ENCODE measurements around the gene PLA2G2F. TPM values are rescaled to one million over a fixed set of nuclear protein-coding genes. Genes with fewer than 3 reads are reported as not detected.
A peak's percentile ranks its signal among the peaks of the same experiment; 100 is the strongest.

Gene PLA2G2F
- total and polyA plus RNA-seq, 9 of the 15 experiments (the other 6 are each of a cell fraction or from before 2014, with no cell fraction given) = not detected

DNA sequence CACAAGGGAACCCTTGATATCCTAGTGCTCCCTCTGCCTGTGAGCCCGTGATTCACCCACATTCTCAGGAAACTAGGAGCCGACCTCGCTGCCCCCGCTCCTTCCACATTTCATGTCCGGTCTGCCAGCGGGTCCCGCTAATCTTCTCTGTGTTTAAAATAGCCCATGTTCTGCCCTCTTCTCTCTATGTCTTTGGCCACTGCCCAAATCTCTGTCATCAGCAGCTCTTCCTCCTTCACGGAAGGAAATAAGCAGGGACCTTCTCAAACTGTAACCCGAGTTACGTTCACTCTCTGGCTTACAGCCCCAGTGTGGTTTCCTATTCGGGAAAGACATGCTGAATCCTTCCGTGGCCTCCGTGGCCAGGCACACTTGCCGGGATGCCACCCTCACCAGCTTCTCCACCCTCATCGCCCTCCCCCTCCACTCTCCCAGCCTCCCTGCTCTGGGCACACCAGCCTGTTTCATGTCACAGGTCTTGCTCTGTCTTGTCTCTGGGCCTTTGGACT, 25.6 kb downstream of the PLA2G2F start (continued):
- TF ChIP-seq, protein P1, sequence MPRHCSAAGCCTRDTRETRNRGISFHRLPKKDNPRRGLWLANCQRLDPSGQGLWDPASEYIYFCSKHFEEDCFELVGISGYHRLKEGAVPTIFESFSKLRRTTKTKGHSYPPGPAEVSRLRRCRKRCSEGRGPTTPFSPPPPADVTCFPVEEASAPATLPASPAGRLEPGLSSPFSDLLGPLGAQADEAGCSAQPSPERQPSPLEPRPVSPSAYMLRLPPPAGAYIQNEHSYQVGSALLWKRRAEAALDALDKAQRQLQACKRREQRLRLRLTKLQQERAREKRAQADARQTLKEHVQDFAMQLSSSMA (CRISPR knock-in tag; IDR thresholded peaks at IDR 0.05) = no peak
- no peak for TF ChIP-seq NFIX (CRISPR knock-in tag; IDR thresholded peaks at IDR 0.05; ENCODE audit: low read depth)
- peak; percentile 24; the same call in 1 of the 2 replicates for TF ChIP-seq GABPA (tag; conservative IDR thresholded peaks at IDR 0.05; ENCODE audit: low read depth)
- TF ChIP-seq, protein P2, sequence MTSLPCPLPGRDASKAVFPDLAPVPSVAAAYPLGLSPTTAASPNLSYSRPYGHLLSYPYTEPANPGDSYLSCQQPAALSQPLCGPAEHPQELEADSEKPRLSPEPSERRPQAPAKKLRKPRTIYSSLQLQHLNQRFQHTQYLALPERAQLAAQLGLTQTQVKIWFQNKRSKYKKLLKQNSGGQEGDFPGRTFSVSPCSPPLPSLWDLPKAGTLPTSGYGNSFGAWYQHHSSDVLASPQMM (CRISPR knock-in tag; IDR thresholded peaks at IDR 0.05) = no peak
- TF ChIP-seq, protein P3, sequence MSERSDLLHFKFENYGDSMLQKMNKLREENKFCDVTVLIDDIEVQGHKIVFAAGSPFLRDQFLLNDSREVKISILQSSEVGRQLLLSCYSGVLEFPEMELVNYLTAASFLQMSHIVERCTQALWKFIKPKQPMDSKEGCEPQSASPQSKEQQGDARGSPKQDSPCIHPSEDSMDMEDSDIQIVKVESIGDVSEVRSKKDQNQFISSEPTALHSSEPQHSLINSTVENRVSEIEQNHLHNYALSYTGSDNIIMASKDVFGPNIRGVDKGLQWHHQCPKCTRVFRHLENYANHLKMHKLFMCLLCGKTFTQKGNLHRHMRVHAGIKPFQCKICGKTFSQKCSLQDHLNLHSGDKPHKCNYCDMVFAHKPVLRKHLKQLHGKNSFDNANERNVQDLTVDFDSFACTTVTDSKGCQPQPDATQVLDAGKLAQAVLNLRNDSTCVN (CRISPR knock-in tag; IDR thresholded peaks at IDR 0.05) = no peak
- TF ChIP-seq MBD2 (IDR thresholded peaks at IDR 0.05; ENCODE audit: borderline replicate concordance, low read depth) = no peak

DNA sequence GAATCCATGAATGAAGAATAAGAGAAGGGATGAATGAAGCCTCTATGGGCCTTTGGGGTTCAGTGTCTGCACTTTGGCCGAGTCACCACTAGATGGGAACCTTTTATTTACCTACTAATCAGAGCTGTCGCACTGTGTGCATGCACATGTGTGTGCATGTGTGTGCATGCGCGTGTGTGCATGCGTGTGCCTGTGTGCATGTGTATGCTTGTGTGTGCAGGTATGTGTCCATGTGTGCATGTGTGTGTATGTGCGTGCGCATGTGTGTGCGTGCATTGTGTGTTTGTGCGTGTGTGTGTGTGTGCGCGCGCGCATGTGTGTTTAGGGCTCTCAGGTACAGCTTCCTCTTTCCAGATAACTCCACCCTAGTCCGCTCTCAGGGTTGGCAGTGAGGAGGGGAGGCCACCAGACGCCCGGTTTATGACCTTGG, 26.4 kb downstream of the PLA2G2F start:
- peaks cover 2% of the 10 kb centered on the region for H3K9me3 ChIP-seq (replicated peaks; ENCODE audit: control insufficient read depth, insufficient read depth, low read depth, low read length)
- peaks cover 0 to 6% of the 10 kb centered on the region in 2 experiments; a peak in 2 of 5 replicates for H3K4me1 ChIP-seq (replicated peaks in 1 of 2; ENCODE audit: control insufficient read depth in 2 of 2, insufficient read depth in 2 of 2, low read length in 2 of 2)
- DNase-seq (ENCODE audit: extremely low read depth in 1 of 4, low spot score in 3 of 4) = peak; percentile 46 to 66 (median 56)
- BruUV-seq (replicated peaks) = no TSS peak
- H3K36me3 ChIP-seq (ENCODE audit: control insufficient read depth, insufficient read depth, low read length) = no peaks in the 10 kb centered on the region
- intact Hi-C loops (cut with micrococcal nuclease) (loop anchor here (2.0 to 5.0 kb wide), 3 partner anchors 19 to 327 kb away; no protein-coding TSS in a partner anchor), in situ Hi-C loops (cut with MboI) (no loop called here)
- H4K20me1 ChIP-seq (replicated peaks; ENCODE audit: control insufficient read depth, insufficient read depth, low read length) = no peaks in the 10 kb centered on the region
- no peak overlapping the region for H3K4me2 ChIP-seq (ENCODE audit: insufficient read depth, low read length)
- FAIRE-seq = peak; percentile 79
- no peaks in the 10 kb centered on the region for H3K79me2 ChIP-seq (ENCODE audit: control insufficient read depth, insufficient read depth, low read length)
- peaks cover 0 to 19% of the 10 kb centered on the region in 2 experiments; a peak in 3 of 5 replicates for H3K27me3 ChIP-seq (ENCODE audit: control insufficient read depth in 2 of 2, insufficient read depth in 2 of 2, low read length in 2 of 2)
- peak; percentile 86 for ATAC-seq
- H3K27ac ChIP-seq (ENCODE audit: extremely low read depth, low read depth, low read length) = no peak overlapping the region
- no peaks in the 10 kb centered on the region for H3K9me1 ChIP-seq (ENCODE audit: control insufficient read depth, insufficient read depth, low read length)
- ChIA-PET POLR2A (interaction anchor here (0.8 to 1.4 kb wide), 2 partner anchors 14 to 194 kb away, joined by 3 read pairs; no protein-coding TSS in a partner anchor), CTCF (ENCODE audit: low intra/inter-chr PET ratio) (interaction anchor here (0.6 kb wide), 1 partner anchor 63 kb away, joined by 3 read pairs; no protein-coding TSS in a partner anchor)
- H3K4me3 ChIP-seq = no peak overlapping the region
- no peak overlapping the region for H3K9ac ChIP-seq (ENCODE audit: insufficient read depth in 1 of 2, low read depth in 2 of 2, low read length in 2 of 2)
- WGBS (ENCODE audit: insufficient coverage, low coverage, missing lambda C conversion rate) = 52% methylated on average over 16 of the region's 16 CpGs
- H2AFZ ChIP-seq (ENCODE audit: low read depth, low read length) = no peak overlapping the region
- TF ChIP-seq HMGN3 (IDR thresholded peaks at IDR 0.05; ENCODE audit: borderline replicate concordance, extremely low read depth, insufficient read length, low read depth, low read length) (no peak), ZNF354B (CRISPR knock-in tag; IDR thresholded peaks at IDR 0.05) (no peak), RUNX1 (IDR thresholded peaks at IDR 0.05; ENCODE audit: low read depth) (no peak), NR1H2 (CRISPR knock-in tag; IDR thresholded peaks at IDR 0.05) (no peak), SNRNP70 (optimal IDR thresholded peaks at IDR 0.05; ENCODE audit: low read depth, low read length) (no peak), DPF2 (IDR thresholded peaks at IDR 0.05) (no peak), RFX1 (IDR thresholded peaks at IDR 0.05) (no peak)
- TF ChIP-seq, protein P4, sequence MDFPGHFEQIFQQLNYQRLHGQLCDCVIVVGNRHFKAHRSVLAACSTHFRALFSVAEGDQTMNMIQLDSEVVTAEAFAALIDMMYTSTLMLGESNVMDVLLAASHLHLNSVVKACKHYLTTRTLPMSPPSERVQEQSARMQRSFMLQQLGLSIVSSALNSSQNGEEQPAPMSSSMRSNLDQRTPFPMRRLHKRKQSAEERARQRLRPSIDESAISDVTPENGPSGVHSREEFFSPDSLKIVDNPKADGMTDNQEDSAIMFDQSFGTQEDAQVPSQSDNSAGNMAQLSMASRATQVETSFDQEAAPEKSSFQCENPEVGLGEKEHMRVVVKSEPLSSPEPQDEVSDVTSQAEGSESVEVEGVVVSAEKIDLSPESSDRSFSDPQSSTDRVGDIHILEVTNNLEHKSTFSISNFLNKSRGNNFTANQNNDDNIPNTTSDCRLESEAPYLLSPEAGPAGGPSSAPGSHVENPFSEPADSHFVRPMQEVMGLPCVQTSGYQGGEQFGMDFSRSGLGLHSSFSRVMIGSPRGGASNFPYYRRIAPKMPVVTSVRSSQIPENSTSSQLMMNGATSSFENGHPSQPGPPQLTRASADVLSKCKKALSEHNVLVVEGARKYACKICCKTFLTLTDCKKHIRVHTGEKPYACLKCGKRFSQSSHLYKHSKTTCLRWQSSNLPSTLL (IDR thresholded peaks at IDR 0.05) = no peak
- TF ChIP-seq, protein P5, sequence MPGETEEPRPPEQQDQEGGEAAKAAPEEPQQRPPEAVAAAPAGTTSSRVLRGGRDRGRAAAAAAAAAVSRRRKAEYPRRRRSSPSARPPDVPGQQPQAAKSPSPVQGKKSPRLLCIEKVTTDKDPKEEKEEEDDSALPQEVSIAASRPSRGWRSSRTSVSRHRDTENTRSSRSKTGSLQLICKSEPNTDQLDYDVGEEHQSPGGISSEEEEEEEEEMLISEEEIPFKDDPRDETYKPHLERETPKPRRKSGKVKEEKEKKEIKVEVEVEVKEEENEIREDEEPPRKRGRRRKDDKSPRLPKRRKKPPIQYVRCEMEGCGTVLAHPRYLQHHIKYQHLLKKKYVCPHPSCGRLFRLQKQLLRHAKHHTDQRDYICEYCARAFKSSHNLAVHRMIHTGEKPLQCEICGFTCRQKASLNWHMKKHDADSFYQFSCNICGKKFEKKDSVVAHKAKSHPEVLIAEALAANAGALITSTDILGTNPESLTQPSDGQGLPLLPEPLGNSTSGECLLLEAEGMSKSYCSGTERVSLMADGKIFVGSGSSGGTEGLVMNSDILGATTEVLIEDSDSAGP (CRISPR knock-in tag; IDR thresholded peaks at IDR 0.05) = no peak

Measured in K562 (cell line).